Vagina (tissue), 2 donors: ENCODE data around the gene SBF2. TPM values are rescaled to one million over a fixed set of nuclear protein-coding genes. Genes with fewer than 3 reads are reported as not detected.

Source experiments
- DNase-seq, 2 donors: peaks; one replicate each; pipeline ENCODE4 v3.0.0-alpha.2; 2017; ENCODE audit errors: extremely low spot score in 2 of 2
- H3K27ac ChIP-seq: fragments of 200-600 bp; sonication (generic); one replicate; pipeline ENCODE4 v1.5.1; 2019
- H3K27me3 ChIP-seq: fragments of 200-600 bp; sonication (generic); one replicate; pipeline ENCODE4 v1.5.1; 2019
- H3K36me3 ChIP-seq, 2 donors: fragments of 200-600 bp; sonication (generic); one replicate each; pipeline ENCODE4 v1.5.1; 2017 to 2019
- H3K4me1 ChIP-seq: fragments of 200-600 bp; sonication (generic); one replicate; pipeline ENCODE4 v1.5.1; 2019
- H3K4me3 ChIP-seq, 2 donors: fragments of 200-600 bp; sonication (generic); 1 replicate in 1 of 2; 2 replicates in 1 of 2; pipeline ENCODE4 v1.5.1; 2016 to 2019
- H3K9me3 ChIP-seq: fragments of 200-600 bp; sonication (generic); one replicate; pipeline ENCODE4 v1.5.1; 2019
- CTCF ChIP-seq, 3 experiments: fragments of 450-650 bp in 2 of 3; fragments of 200-600 bp in 1 of 3; sonication (generic) in 1 of 3; IDR thresholded peaks; one replicate each; pipeline ENCODE4 v1.5.1; 2017 to 2019; ENCODE audit warnings: antibody characterized with exemption in 3 of 3, mild to moderate bottlenecking in 2 of 3, moderate library complexity in 2 of 3
- POLR2A ChIP-seq, 2 donors: fragments of 450-650 bp; IDR thresholded peaks; one replicate each; pipeline ENCODE4 v1.6.1; 2017; ENCODE audit warnings: antibody characterized with exemption in 2 of 2, mild to moderate bottlenecking in 2 of 2, moderate library complexity in 2 of 2
- POLR2AphosphoS5 ChIP-seq, 2 donors: sonication (generic); formaldehyde crosslinking; IDR thresholded peaks; one replicate each; pipeline ENCODE4 v1.9.0; 2017; ENCODE audit warnings: antibody characterized with exemption in 2 of 2, mild to moderate bottlenecking in 2 of 2, low read depth in 1 of 2; ENCODE audit not compliant: insufficient read depth in 1 of 2
- intact Hi-C: fragments of 100-400 bp; cut with DNase I; formaldehyde crosslinking; loops from one replicate; pipeline ENCODE4 v1.15.1; 2023
- total RNA-seq: library from RNA; depleted of rRNA; stranded (reverse); fragments of >200 nt; gene quantifications from one replicate; pipeline ENCODE4 v1.2.3, GENCODE V29; 2016

SBF2 gene
- total RNA-seq, 1 donor from 2014 or later = 69.5 TPM

GRCh38 chr11:9884601-9885000, 409.4 kb downstream of the SBF2 start:
- Histone ChIP-seq H3K27me3 (no peaks in the 10 kb centered on the region), H3K27ac (no peak overlapping the region), H3K36me3 (no peaks in the 10 kb centered on the region), H3K9me3 (no peaks in the 10 kb centered on the region), H3K4me1 (no peaks in the 10 kb centered on the region), H3K4me3 (no peak overlapping the region)
- no peak for TF ChIP-seq CTCF (IDR thresholded peaks at IDR 0.05)
- no peak for TF ChIP-seq POLR2A (IDR thresholded peaks at IDR 0.05)
- no peak for TF ChIP-seq POLR2AphosphoS5 (IDR thresholded peaks at IDR 0.05; ENCODE audit: insufficient read depth in 1 of 2, low read depth in 1 of 2)
- no peak for DNase-seq
- intact Hi-C loops = no loop called here

- Histone ChIP-seq H3K9me3 (no peaks in the 10 kb centered on the region), H3K4me3 (no peak overlapping the region), H3K4me1 (peaks cover under 1% of the 10 kb centered on the region), H3K27me3 (no peaks in the 10 kb centered on the region), H3K36me3 (no peaks in the 10 kb centered on the region), H3K27ac (no peak overlapping the region)
- no peak for TF ChIP-seq POLR2A (IDR thresholded peaks at IDR 0.05)
- no peak for TF ChIP-seq POLR2AphosphoS5 (IDR thresholded peaks at IDR 0.05; ENCODE audit: insufficient read depth in 1 of 2, low read depth in 1 of 2)
- no peak for TF ChIP-seq CTCF (IDR thresholded peaks at IDR 0.05)
- DNase-seq = no peak
- intact Hi-C loops = no loop called here
Measured at GRCh38 chr11:9880657-9881056, 413.4 kb downstream of the SBF2 start.

- H3K4me1 ChIP-seq = peaks cover 10% of the 10 kb centered on the region
- no peak overlapping the region for H3K4me3 ChIP-seq
- no peak for TF ChIP-seq POLR2AphosphoS5 (IDR thresholded peaks at IDR 0.05; ENCODE audit: insufficient read depth in 1 of 2, low read depth in 1 of 2)
- no peak for TF ChIP-seq POLR2A (IDR thresholded peaks at IDR 0.05)
- no peak for TF ChIP-seq CTCF (IDR thresholded peaks at IDR 0.05)
- DNase-seq = no peak
- H3K36me3 ChIP-seq = no peaks in the 10 kb centered on the region
- H3K9me3 ChIP-seq = no peaks in the 10 kb centered on the region
- intact Hi-C loops = no loop called here
- no peak overlapping the region for H3K27ac ChIP-seq
- no peaks in the 10 kb centered on the region for H3K27me3 ChIP-seq
Measured at GRCh38 chr11:9878936-9879335, 415.1 kb downstream of the SBF2 start.

GRCh38 chr11:9876331-9876730, 417.7 kb downstream of the SBF2 start:
- Histone ChIP-seq H3K4me1 (peaks cover 10% of the 10 kb centered on the region), H3K27me3 (no peaks in the 10 kb centered on the region), H3K27ac (no peak overlapping the region)

GRCh38 chr11:9875862-9876261, 418.2 kb downstream of the SBF2 start:
- TF ChIP-seq POLR2AphosphoS5 (IDR thresholded peaks at IDR 0.05; ENCODE audit: insufficient read depth in 1 of 2, low read depth in 1 of 2) (no peak), CTCF (IDR thresholded peaks at IDR 0.05) (no peak), POLR2A (IDR thresholded peaks at IDR 0.05) (no peak)
- Histone ChIP-seq H3K27me3 (no peaks in the 10 kb centered on the region), H3K36me3 (no peaks in the 10 kb centered on the region), H3K4me1 (peaks cover 10% of the 10 kb centered on the region), H3K9me3 (no peaks in the 10 kb centered on the region), H3K4me3 (no peak overlapping the region), H3K27ac (no peak overlapping the region)
- intact Hi-C loops = no loop called here
- no peak for DNase-seq

More at GRCh38 chr11:9876331-9876730, 417.7 kb downstream of the SBF2 start:
- no peaks in the 10 kb centered on the region for H3K9me3 ChIP-seq
- DNase-seq = no peak
- TF ChIP-seq CTCF (IDR thresholded peaks at IDR 0.05) = no peak
- TF ChIP-seq POLR2AphosphoS5 (IDR thresholded peaks at IDR 0.05; ENCODE audit: insufficient read depth in 1 of 2, low read depth in 1 of 2) = no peak
- TF ChIP-seq POLR2A (IDR thresholded peaks at IDR 0.05) = no peak
- H3K36me3 ChIP-seq = no peaks in the 10 kb centered on the region
- no peak overlapping the region for H3K4me3 ChIP-seq
- intact Hi-C loops = no loop called here
